K562 (cell line): ENCODE results near the gene ABHD12. TPM values are rescaled to one million over a fixed set of nuclear protein-coding genes. Genes with fewer than 3 reads are reported as not detected.

ENCODE experiments used
- CHCHD3 ChIP-seq: fragments of 250-450 bp; sonication (Bioruptor Pico); IDR thresholded peaks from 2 replicates; pipeline ENCODE4 v2.1.2; 2022; ENCODE audit warnings: mild to moderate bottlenecking
- KAT2B ChIP-seq: IDR thresholded peaks from one replicate; pipeline ENCODE4 v1.6.1; 2012; ENCODE audit warnings: low read depth, mild to moderate bottlenecking, control low read depth, inconsistent platforms, low read length, moderate library complexity
- KLF1 ChIP-seq: fragments of 450-650 bp; IDR thresholded peaks from 2 replicates; pipeline ENCODE4 v1.6.1; 2016; ENCODE audit warnings: missing genetic modification characterization, missing compliant biosample characterization
- POLR2H ChIP-seq: IDR thresholded peaks from 2 replicates; pipeline ENCODE4 v1.6.1; 2016; ENCODE audit warnings: missing genetic modification characterization, low read depth, mild to moderate bottlenecking, control low read depth, missing compliant biosample characterization, moderate library complexity
- PRPF4 ChIP-seq: fragments of 200-400 bp; formaldehyde crosslinking; IDR thresholded peaks from one replicate; pipeline ENCODE4 v1.6.1; 2017; ENCODE audit warnings: low read length, low read depth, mild to moderate bottlenecking; ENCODE audit not compliant: insufficient read depth, poor library complexity, severe bottlenecking
- SUPT5H ChIP-seq: fragments of 450-650 bp; IDR thresholded peaks from 2 replicates; pipeline ENCODE4 v1.6.1; 2016
- TBL1XR1 ChIP-seq, 2 experiments: IDR thresholded peaks; 2 replicates each; pipeline ENCODE4 v1.6.1; 2012; ENCODE audit warnings: improper control_type of control experiment in 2 of 2, low read length in 2 of 2, mild to moderate bottlenecking in 1 of 2
- U2AF2 ChIP-seq: fragments of 200-400 bp; formaldehyde crosslinking; optimal IDR thresholded peaks from 2 replicates; pipeline ENCODE3; 2017; ENCODE audit warnings: low read depth, mild to moderate bottlenecking, low read length
- ZBTB40 ChIP-seq, 2 experiments: fragments of 450-650 bp in 1 of 2; sonication (generic) in 1 of 2; formaldehyde crosslinking in 1 of 2; IDR thresholded peaks; 2 replicates each; pipeline versions ENCODE4 v1.7.1 to v1.9.0; 2016 to 2022; ENCODE audit warnings: inconsistent platforms in 1 of 2, mild to moderate bottlenecking in 1 of 2, missing genetic modification reagents in 1 of 2
- ZFP1 ChIP-seq: fragments of 450-650 bp; formaldehyde crosslinking; IDR thresholded peaks from 2 replicates; pipeline ENCODE4 v1.4.0; 2020; ENCODE audit warnings: mild to moderate bottlenecking, mixed read lengths
- ZNF212 ChIP-seq: fragments of 450-650 bp; formaldehyde crosslinking; IDR thresholded peaks from 2 replicates; pipeline ENCODE4 v1.4.0; 2020; ENCODE audit warnings: mild to moderate bottlenecking
- ZNF263 ChIP-seq: sonication (generic); formaldehyde crosslinking; IDR thresholded peaks from 2 replicates; pipeline ENCODE4 v1.8.0; 2022; ENCODE audit warnings: mild to moderate bottlenecking, missing genetic modification reagents, borderline replicate concordance
- polyA plus RNA-seq, 8 experiments: library from polyadenylated mRNA; depleted of rRNA in 4 of 8; stranded (reverse) in 5 of 8; unstranded in 3 of 8; fragments of >200 nt; fragmentation: Nextera tagmentation in 2 of 8; fragmentation: Illumina TruSeq in 1 of 8; extraction: Ambion mirVana in 2 of 8; extraction: Trizol in 1 of 8; gene quantifications; 2 replicates each; pipeline versions ENCODE4 v1.2.1 to v1.2.3, GENCODE V29; 2011 to 2014; ENCODE audit warnings: inconsistent platforms in 1 of 8, missing spikeins in 1 of 8
- total RNA-seq, 7 experiments: library from RNA; depleted of rRNA in 6 of 7; stranded (reverse); fragments of >200 nt in 6 of 7; fragmentation: Illumina TruSeq in 2 of 7; extraction: Trizol in 2 of 7; gene quantifications; 2 replicates each; pipeline versions ENCODE4 v1.2.1 to v1.2.3, GENCODE V29; 2011 to 2021; ENCODE audit warnings: low replicate concordance in 1 of 7
- TF ChIP-seq, protein P1 (sequence below): sonication (generic); formaldehyde crosslinking; IDR thresholded peaks from 2 replicates; pipeline ENCODE4 v1.8.0; 2022; ENCODE audit warnings: missing genetic modification reagents, mild to moderate bottlenecking, borderline replicate concordance

Gene ABHD12
- total and polyA plus RNA-seq, 9 of the 15 experiments (the other 6 are each of a cell fraction or from before 2014, with no cell fraction given): 0.65 to 15.6 (median 9.1) TPM

GRCh38 chr20:25390538-25391528 lies at the start of gene ABHD12 (continued):
- no peak for TF ChIP-seq TBL1XR1 (IDR thresholded peaks at IDR 0.05; ENCODE audit: low read length in 2 of 2)
- TF ChIP-seq PRPF4: no peak
- peak; percentile 71 for TF ChIP-seq SUPT5H
- no peak for TF ChIP-seq ZNF212 (CRISPR knock-in tag)
- TF ChIP-seq ZBTB40 (IDR thresholded peaks at IDR 0.05): peak; percentile 47; the same call in 1 of the 2 replicates
- TF ChIP-seq ZBTB40 (CRISPR knock-in tag; IDR thresholded peaks at IDR 0.05): no peak
- peak; percentile 69 for TF ChIP-seq ZNF263 (CRISPR knock-in tag)
- no peak for TF ChIP-seq CHCHD3 (CRISPR knock-in tag)
- TF ChIP-seq U2AF2: no peak
- no peak for TF ChIP-seq KAT2B
- TF ChIP-seq POLR2H: peak; percentile 75
- TF ChIP-seq, protein P1, sequence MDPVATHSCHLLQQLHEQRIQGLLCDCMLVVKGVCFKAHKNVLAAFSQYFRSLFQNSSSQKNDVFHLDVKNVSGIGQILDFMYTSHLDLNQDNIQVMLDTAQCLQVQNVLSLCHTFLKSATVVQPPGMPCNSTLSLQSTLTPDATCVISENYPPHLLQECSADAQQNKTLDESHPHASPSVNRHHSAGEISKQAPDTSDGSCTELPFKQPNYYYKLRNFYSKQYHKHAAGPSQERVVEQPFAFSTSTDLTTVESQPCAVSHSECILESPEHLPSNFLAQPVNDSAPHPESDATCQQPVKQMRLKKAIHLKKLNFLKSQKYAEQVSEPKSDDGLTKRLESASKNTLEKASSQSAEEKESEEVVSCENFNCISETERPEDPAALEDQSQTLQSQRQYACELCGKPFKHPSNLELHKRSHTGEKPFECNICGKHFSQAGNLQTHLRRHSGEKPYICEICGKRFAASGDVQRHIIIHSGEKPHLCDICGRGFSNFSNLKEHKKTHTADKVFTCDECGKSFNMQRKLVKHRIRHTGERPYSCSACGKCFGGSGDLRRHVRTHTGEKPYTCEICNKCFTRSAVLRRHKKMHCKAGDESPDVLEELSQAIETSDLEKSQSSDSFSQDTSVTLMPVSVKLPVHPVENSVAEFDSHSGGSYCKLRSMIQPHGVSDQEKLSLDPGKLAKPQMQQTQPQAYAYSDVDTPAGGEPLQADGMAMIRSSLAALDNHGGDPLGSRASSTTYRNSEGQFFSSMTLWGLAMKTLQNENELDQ (CRISPR knock-in tag): no peak
- no peak for TF ChIP-seq KLF1 (tag)
- no peak for TF ChIP-seq ZFP1 (CRISPR knock-in tag)
